ENCODE results near the gene OR1J1.
A peak's percentile ranks its signal among the peaks of the same experiment; 100 is the strongest.

The OR1J1 gene
- total RNA-seq = 0 reads per million in 9 experiments

- Mint-ChIP-seq H3K4me1 (ENCODE audit: low read depth in 2 of 2) (no peaks in the 10 kb centered on the region), H3K9me3 (no peaks in the 10 kb centered on the region), H3K27ac (no peak within 1 kb of the TSS), H3K27me3 (peaks cover 60% of the 10 kb centered on the region in 2 donors), H3K4me3 (no peak within 1 kb of the TSS), H3K36me3 (ENCODE audit: insufficient read depth) (no peaks in the 10 kb centered on the region)
- ATAC-seq (replicated peaks) = no peak
- DNase-seq = no peak
These were observed at the start of gene OR1J1 for GRCh38 chr9:122477826-122478225. OR1J1 (minus strand) TSS chr9:122477926; CDS start chr9:122477926, 0 bp downstream.

DNA sequence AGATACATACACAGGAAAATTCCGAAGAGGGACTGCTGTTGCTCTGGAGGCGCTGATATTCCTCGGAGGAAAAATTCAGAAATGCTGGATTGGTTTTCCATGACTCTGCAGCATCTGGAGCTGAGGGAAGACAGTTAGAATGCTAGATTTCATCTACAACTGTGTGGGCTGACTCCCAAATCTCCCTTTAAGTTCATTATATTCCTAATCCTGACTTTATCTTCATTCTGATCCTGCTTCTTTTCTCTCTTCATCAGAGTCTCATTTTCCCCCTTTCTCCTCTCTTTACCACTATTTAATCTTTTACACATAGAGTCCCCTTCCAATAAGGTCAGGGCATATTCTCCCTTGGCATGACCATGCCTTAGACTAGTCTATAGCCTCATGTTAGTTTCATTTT lies 49.5 kb upstream of the OR1J1 start, which contains the start of gene OR1N1:
Gene OR1N1, minus strand, starts transcription at position 101 of the 400 bp plus-strand sequence. Its CDS starts 0 bp downstream, at position 101.
- ATAC-seq (replicated peaks) (no peak), DNase-seq (no peak)
- peak within 1 kb of the TSS in 1 of 2 donors; percentile 42 for H3K27ac Mint-ChIP-seq
- H3K4me3 Mint-ChIP-seq = no peak within 1 kb of the TSS
- peaks cover 50 to 53% of the 10 kb centered on the region in 2 donors for H3K27me3 Mint-ChIP-seq
- H3K36me3 Mint-ChIP-seq (ENCODE audit: insufficient read depth) = no peaks in the 10 kb centered on the region
- no peaks in the 10 kb centered on the region for H3K9me3 Mint-ChIP-seq
- H3K4me1 Mint-ChIP-seq (ENCODE audit: low read depth in 2 of 2) = no peaks in the 10 kb centered on the region

DNA sequence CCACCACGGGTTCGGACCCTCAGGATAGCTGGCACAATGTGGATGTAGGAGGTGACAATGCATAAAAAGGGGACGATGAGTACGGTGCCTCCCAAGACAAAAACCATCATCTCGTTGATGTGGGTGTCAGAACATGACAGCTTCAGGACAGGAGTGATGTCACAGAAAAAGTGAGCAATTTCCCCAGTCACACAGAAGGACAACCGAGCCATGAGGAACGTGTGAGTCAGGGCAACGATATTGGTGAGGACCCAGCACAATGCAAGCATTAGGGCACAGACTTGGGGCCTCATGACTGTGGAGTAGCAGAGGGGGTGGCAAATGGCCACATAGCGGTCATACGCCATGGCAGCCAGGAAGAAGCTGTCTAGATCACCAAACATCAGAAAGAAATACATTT lies 48.9 kb upstream of the OR1J1 start:
- H3K4me1 Mint-ChIP-seq (ENCODE audit: low read depth in 2 of 2) = no peaks in the 10 kb centered on the region
- no peaks in the 10 kb centered on the region for H3K36me3 Mint-ChIP-seq (ENCODE audit: insufficient read depth)
- H3K9me3 Mint-ChIP-seq = no peaks in the 10 kb centered on the region
- H3K27ac Mint-ChIP-seq = peak overlapping the region in 1 of 2 donors; percentile 42
- no peak overlapping the region for H3K4me3 Mint-ChIP-seq
- H3K27me3 Mint-ChIP-seq = peaks cover 47 to 48% of the 10 kb centered on the region in 2 donors
- no peak for ATAC-seq (replicated peaks)
- no peak for DNase-seq

DNA sequence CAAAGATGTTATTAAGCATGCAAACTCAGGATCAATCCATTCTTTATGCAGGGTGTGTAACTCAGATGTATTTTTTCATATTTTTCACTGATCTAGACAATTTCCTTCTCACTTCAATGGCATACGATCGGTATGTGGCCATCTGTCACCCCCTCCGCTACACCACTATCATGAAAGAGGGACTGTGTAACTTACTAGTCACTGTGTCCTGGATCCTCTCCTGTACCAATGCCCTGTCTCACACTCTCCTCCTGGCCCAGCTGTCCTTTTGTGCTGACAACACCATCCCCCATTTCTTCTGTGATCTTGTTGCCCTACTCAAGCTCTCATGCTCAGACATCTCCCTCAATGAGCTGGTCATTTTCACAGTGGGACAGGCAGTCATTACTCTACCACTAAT lies 41.6 kb upstream of the OR1J1 start:
- DNase-seq (no peak), ATAC-seq (replicated peaks) (no peak)
- H3K4me1 Mint-ChIP-seq (ENCODE audit: low read depth in 2 of 2) = no peaks in the 10 kb centered on the region
- no peak overlapping the region for H3K4me3 Mint-ChIP-seq
- no peaks in the 10 kb centered on the region for H3K36me3 Mint-ChIP-seq (ENCODE audit: insufficient read depth)
- H3K27me3 Mint-ChIP-seq = peaks cover 22 to 27% of the 10 kb centered on the region in 2 donors
- no peak overlapping the region for H3K27ac Mint-ChIP-seq
- no peaks in the 10 kb centered on the region for H3K9me3 Mint-ChIP-seq

DNA sequence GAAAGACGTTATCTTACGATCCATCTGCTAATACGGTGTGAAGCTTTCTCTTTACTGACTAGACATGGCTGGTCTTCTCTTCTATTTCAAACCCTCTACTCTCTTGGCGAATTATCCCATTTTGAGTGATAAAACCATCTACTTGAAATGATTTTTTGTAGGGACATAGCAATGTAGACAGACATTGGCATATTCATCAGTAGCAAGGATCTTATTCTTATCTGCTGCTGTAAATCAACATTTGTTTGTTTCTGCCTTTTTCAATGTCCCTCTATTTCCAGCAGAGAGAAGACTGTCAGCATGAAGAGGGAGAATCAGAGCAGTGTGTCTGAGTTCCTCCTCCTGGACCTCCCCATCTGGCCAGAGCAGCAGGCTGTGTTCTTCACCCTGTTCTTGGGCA lies 41.1 kb upstream of the OR1J1 start, which contains the start of gene OR1J4:
Gene OR1J4, plus strand, starts transcription at position 301 of the 400 bp plus-strand sequence. Its CDS starts 0 bp downstream, at position 301.
- H3K4me1 Mint-ChIP-seq (ENCODE audit: low read depth in 2 of 2) = no peaks in the 10 kb centered on the region
- no peak within 1 kb of the TSS for H3K4me3 Mint-ChIP-seq
- no peak within 1 kb of the TSS for H3K27ac Mint-ChIP-seq
- no peaks in the 10 kb centered on the region for H3K9me3 Mint-ChIP-seq
- no peaks in the 10 kb centered on the region for H3K36me3 Mint-ChIP-seq (ENCODE audit: insufficient read depth)
- ATAC-seq (replicated peaks) (no peak), DNase-seq (no peak)
- H3K27me3 Mint-ChIP-seq = peaks cover 17 to 29% of the 10 kb centered on the region in 2 donors

GRCh38 chr9:122518226-122518625 lies 40.5 kb upstream of the OR1J1 start:
- Mint-ChIP-seq H3K27me3 (peaks cover 13 to 23% of the 10 kb centered on the region in 2 donors), H3K36me3 (ENCODE audit: insufficient read depth) (no peaks in the 10 kb centered on the region), H3K4me3 (no peak overlapping the region), H3K4me1 (ENCODE audit: low read depth in 2 of 2) (no peaks in the 10 kb centered on the region), H3K9me3 (no peaks in the 10 kb centered on the region), H3K27ac (no peak overlapping the region)
- DNase-seq (no peak), ATAC-seq (replicated peaks) (no peak)

DNA sequence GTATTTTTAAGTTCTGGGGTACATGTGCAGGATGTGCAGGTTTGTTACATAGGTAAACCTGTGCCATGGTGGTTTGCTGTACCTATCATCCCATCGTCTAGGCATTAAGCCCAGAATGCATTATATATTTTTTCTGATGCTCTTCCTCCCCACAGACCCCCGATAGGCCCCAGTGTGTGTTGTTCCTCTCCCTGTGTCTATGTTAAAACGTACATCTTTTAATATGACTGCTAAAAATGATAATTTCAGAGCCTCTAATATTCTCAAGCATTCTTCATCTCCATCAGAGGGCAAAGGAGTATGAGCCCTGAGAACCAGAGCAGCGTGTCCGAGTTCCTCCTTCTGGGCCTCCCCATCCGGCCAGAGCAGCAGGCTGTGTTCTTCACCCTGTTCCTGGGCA lies 32.8 kb upstream of the OR1J1 start, which contains the start of gene OR1J2:
Gene OR1J2, plus strand, starts transcription at position 301 of the 400 bp plus-strand sequence. Its CDS starts 0 bp downstream, at position 301.
- Mint-ChIP-seq H3K9me3 (no peaks in the 10 kb centered on the region), H3K36me3 (ENCODE audit: insufficient read depth) (no peaks in the 10 kb centered on the region), H3K27ac (no peak within 1 kb of the TSS), H3K4me3 (no peak within 1 kb of the TSS), H3K27me3 (peaks cover 34 to 39% of the 10 kb centered on the region in 2 donors), H3K4me1 (ENCODE audit: low read depth in 2 of 2) (no peaks in the 10 kb centered on the region)
- no peak for ATAC-seq (replicated peaks)
- DNase-seq = no peak

DNA sequence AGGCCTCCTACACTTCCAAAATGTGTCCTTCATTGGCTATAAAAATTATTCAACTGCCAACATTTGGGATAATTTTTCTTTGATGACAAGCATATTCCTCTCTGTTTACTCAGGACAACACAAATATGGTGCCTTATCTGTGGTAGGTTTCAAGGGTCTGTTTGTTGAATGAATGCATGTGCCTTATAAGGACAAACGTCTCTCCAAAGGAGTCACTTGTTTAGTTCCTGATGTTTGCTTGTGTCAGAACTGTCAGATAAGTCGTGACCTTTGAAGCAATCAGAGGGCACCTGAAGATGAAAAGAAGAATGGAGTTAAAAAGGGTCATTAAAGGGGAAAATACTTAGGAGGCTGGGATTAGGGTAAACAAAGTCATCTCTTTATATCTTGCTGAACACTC lies 29.2 kb upstream of the OR1J1 start:
- H3K27me3 Mint-ChIP-seq = peaks cover 27 to 45% of the 10 kb centered on the region in 2 donors
- no peaks in the 10 kb centered on the region for H3K4me1 Mint-ChIP-seq (ENCODE audit: low read depth in 2 of 2)
- DNase-seq (no peak), ATAC-seq (replicated peaks) (no peak)
- H3K36me3 Mint-ChIP-seq (ENCODE audit: insufficient read depth) = no peaks in the 10 kb centered on the region
- H3K4me3 Mint-ChIP-seq = no peak overlapping the region
- H3K27ac Mint-ChIP-seq = no peak overlapping the region
- H3K9me3 Mint-ChIP-seq = no peaks in the 10 kb centered on the region

- Mint-ChIP-seq H3K27ac (no peak overlapping the region), H3K4me3 (no peak overlapping the region), H3K9me3 (no peaks in the 10 kb centered on the region), H3K36me3 (ENCODE audit: insufficient read depth) (no peaks in the 10 kb centered on the region), H3K27me3 (peaks cover 50 to 51% of the 10 kb centered on the region in 2 donors), H3K4me1 (ENCODE audit: low read depth in 2 of 2) (no peaks in the 10 kb centered on the region)
- ATAC-seq (replicated peaks) (peak; percentile 37), DNase-seq (peak in 2 of 3 experiments; percentile 13 to 17)
These were observed 21.2 kb upstream of the OR1J1 start for GRCh38 chr9:122498883-122499288.

- no peak for DNase-seq
- H3K27ac Mint-ChIP-seq = no peak overlapping the region
- peaks cover 50 to 58% of the 10 kb centered on the region in 2 donors for H3K27me3 Mint-ChIP-seq
- H3K9me3 Mint-ChIP-seq = no peaks in the 10 kb centered on the region
- H3K36me3 Mint-ChIP-seq (ENCODE audit: insufficient read depth) = no peaks in the 10 kb centered on the region
- ATAC-seq (replicated peaks) = no peak
- no peaks in the 10 kb centered on the region for H3K4me1 Mint-ChIP-seq (ENCODE audit: low read depth in 2 of 2)
- no peak overlapping the region for H3K4me3 Mint-ChIP-seq
These were observed 1.3 kb upstream of the OR1J1 start for GRCh38 chr9:122479062-122479461.

GRCh38 chr9:122477346-122477745 lies 380 bp downstream of the OR1J1 start:
- DNase-seq (no peak), ATAC-seq (replicated peaks) (no peak)
- Mint-ChIP-seq H3K36me3 (ENCODE audit: insufficient read depth) (no peaks in the 10 kb centered on the region), H3K4me1 (ENCODE audit: low read depth in 2 of 2) (no peaks in the 10 kb centered on the region), H3K27me3 (peaks cover 60 to 62% of the 10 kb centered on the region in 2 donors), H3K4me3 (no peak overlapping the region), H3K9me3 (no peaks in the 10 kb centered on the region), H3K27ac (no peak overlapping the region)

- no peak overlapping the region for H3K4me3 Mint-ChIP-seq
- no peaks in the 10 kb centered on the region for H3K36me3 Mint-ChIP-seq (ENCODE audit: insufficient read depth)
- no peak overlapping the region for H3K27ac Mint-ChIP-seq
- DNase-seq (no peak), ATAC-seq (replicated peaks) (no peak)
- no peaks in the 10 kb centered on the region for H3K4me1 Mint-ChIP-seq (ENCODE audit: low read depth in 2 of 2)
- peaks cover 50 to 62% of the 10 kb centered on the region in 2 donors for H3K27me3 Mint-ChIP-seq
- H3K9me3 Mint-ChIP-seq = no peaks in the 10 kb centered on the region
These were observed 2.0 kb downstream of the OR1J1 start for GRCh38 chr9:122475717-122476116.

- no peak for ATAC-seq (replicated peaks)
- Mint-ChIP-seq H3K4me3 (no peak overlapping the region), H3K4me1 (ENCODE audit: low read depth in 2 of 2) (no peaks in the 10 kb centered on the region), H3K36me3 (ENCODE audit: insufficient read depth) (no peaks in the 10 kb centered on the region), H3K27me3 (peaks cover 56 to 65% of the 10 kb centered on the region in 2 donors), H3K9me3 (no peaks in the 10 kb centered on the region), H3K27ac (no peak overlapping the region)
- DNase-seq = no peak
These were observed 3.2 kb downstream of the OR1J1 start for GRCh38 chr9:122474561-122474960.

GRCh38 chr9:122468735-122469134 lies 9.0 kb downstream of the OR1J1 start:
- no peaks in the 10 kb centered on the region for H3K9me3 Mint-ChIP-seq
- H3K27ac Mint-ChIP-seq = no peak overlapping the region
- no peak for ATAC-seq (replicated peaks)
- H3K4me1 Mint-ChIP-seq (ENCODE audit: low read depth in 2 of 2) = peaks cover 2 to 6% of the 10 kb centered on the region in 2 donors
- H3K4me3 Mint-ChIP-seq = no peak overlapping the region
- H3K36me3 Mint-ChIP-seq (ENCODE audit: insufficient read depth) = no peaks in the 10 kb centered on the region
- no peak for DNase-seq
- H3K27me3 Mint-ChIP-seq = peaks cover 27 to 38% of the 10 kb centered on the region in 2 donors
